Fibroblast of peridontal ligament (primary cell): ENCODE measurements around the gene LSM10.

Experiments
- DNase-seq: peaks from one replicate; pipeline ENCODE4 v3.0.0-alpha.2; 2010; ENCODE audit errors: extremely low read depth

The LSM10 gene

DNA sequence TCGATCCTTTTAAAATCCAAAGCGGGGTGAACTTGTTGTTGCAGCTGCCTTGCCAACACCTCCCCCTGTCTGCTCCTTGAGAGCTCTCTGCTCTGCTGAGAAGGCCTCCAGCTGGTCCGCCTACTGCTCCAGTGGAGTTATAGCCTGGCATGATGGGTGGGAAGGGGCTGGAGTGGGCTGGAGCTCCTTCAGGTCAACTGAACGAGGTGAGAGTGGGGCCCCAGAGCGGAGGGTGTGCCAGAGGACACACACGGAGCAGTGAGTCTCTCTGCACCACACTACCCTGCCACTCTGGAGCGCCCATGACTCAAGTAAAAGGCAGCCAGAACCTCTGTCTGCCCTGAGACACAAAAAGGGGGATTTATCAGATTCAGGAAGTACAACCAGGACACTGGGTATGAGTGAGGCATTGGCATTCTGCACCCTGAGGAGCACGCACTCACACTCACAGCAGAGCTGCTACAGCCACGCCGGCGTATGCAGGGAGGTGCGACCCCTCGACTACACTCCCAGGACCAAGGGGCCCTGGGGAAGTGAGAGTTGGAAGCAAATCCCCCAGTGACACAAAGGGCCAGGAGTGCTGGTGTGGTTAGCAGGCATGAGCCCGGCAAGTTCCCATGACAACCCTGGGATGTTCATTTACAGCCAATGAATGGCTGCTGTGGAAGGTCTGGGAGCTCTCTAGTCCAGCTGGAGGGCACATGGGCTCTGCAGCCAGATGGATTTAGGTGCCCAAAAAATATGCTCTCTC is 46.3 kb downstream of the LSM10 start:
- DNase-seq = peak; percentile 88

DNA sequence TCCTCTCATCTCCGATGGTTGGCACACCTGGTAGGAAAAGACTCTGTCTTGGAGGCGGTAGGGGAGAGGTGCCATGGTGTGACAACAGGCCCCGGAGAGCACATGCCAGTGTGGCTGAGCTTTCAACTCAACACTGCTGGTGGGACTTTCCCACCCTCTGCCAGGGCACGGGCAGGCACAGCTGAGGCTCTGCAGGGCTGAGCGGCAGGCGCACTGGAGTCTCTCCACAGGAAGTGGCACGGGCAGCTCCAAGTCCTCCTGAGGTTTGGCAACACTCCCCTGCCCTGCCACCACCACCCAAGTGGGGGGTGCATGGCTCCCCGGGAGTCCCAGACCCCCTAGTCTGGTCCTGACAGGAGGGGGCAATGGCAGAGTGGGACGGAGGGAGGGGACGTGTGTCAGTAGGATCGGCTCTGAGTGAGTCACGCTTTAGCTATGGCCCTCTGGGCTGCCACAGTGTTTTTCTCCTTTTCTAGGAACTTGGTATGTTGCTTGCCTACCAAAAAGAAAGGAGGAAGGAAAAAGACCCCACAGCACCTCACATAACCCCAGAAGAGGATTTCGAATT is 47.0 kb downstream of the LSM10 start:
- DNase-seq = peak; percentile 75

DNA sequence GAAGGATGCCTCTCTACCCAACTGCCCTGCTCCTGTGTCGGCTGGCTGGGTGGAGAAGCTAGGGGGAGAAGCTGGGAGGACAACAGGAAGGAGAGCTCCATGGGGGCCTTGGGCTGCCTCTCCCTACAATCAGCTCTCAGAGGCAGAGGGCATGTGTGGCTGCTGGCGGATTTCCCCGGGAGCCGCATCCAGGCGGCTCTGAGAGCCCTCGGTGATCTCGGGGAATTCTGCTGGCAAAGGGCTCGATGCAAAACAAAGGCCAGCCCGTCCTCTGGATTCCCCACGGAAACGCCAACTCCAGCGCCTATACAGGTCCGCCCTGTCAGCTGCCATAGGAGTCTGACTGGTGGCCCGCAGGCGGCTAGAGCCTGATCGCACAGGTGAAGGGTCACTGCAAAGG is 47.9 kb downstream of the LSM10 start:
- no peak for DNase-seq

DNA sequence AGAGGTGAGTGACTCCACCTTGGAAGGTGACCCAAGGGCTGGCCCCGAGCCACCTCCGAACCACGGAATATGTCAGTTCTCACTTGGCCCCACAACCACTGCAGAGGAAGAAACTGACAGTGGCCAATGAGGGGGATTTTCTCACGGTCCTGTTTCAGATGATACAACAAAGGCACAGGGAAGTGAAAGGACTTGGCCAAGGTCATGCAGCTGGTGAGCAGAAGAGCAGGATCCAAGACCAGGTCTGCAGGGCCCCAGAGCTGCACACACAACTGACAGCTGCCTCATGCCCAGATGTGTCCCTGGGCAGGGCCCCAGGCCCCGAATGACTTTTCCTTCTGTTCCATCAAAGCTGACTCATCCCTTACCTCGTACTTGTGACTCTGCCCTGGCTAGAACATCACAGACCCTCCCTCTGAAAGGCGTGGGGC is 48.5 kb downstream of the LSM10 start:
- DNase-seq = no peak

DNA sequence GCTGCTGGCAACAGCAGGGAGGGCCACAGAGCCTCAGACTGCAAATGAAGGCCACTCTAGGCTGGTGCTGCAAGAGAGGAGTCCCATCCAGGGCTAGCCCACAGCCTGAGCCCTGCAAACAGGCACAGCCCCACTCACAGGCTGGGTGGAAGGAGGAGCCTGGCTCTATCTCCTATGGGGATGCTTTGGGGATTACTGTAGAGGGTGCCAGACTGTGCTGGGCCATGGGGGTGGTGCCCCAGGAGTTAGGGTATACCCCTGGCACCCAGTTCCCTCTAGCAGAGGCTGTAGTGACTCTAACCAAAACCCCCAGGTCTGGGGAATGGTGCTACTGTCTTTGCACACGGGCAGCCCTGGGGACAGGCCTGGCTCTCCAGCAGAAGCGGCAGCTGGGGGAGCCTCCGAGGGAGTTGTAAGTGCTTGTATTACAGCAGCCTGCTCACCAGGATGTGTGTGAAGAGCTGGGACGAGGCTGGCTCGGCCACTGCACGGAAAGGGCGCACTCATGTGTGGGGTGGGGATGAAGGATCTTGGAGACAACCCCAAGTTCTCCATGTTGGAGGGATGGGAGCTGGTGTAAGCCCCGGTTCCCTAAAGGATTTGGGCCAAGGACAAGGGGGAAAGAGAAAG is 50.9 kb downstream of the LSM10 start:
- DNase-seq = no peak

DNA sequence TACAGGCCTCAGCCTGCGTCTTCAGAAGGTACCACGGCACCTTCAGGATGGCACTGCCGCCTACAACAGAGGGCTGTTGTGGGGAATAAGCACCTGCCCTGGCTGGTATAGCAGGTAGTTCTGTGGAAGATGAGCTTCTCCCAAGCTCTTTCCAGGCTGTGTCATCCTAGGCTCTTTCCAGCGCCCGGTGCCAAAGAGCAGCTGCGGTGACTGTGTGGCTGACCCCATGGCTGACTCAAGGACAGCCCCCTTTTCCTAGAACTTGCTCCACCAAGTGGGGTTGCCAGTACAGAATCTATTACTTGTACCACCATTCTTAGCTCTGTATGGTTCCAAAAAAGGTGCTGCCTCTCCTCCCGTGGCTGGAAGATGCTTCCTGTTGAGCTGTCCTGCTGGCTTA is 52.4 kb downstream of the LSM10 start:
- no peak for DNase-seq

DNA sequence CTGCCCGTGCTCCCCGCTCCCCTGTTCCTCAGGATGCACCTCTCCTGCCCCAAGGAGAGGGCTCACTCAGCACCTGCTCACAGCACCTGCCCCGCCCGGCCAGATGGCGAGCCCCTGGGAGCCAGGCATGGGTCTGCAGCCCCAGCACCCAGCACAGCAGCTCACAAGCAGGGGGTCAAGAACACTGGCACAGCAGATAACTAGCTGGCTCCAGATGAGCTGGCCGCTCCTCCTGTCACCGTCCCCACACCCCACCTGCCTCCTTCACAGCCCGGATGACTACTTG is 53.4 kb downstream of the LSM10 start:
- no peak for DNase-seq

DNA sequence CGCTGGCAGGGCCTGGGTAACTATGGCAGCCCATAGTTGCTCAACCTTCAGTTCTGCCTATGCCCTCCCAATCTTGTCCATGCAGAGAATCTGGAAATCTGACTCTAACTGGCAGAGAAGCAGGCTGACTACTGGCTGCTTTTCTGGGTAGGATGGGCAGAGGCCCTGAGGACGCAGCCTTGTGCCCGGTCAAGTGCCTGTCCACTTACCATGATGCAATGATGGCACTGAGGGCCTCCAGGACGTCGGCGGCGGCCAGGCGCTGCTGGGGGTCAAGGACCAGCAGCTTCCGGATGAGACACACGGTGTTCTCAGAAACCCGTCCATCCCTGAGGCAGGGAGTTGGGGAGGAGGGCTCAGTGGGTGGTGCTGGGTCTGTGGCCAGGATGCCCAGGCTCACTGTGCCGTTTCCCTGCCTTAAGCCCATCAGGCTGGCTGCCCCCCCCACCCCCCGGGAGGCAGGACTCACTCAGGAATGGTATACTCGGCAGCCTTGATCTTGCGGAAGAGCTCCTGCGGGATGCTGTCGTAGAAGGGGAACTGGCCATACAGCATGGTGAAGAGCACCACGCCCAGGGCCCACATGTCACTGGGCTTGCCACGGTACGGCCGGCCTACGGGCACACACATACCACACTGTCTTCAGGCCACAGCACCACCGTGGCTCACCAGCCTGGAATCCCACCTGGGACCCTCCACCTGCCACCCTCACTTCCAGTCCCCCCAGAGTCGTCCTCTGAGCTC is 53.9 kb downstream of the LSM10 start:
- no peak for DNase-seq
